Testis (tissue), 3 donors: ENCODE data around the gene ZDHHC24. TPM values are rescaled to one million over a fixed set of nuclear protein-coding genes. Genes with fewer than 3 reads are reported as not detected.

Experiments
- DNase-seq: peaks from one replicate; pipeline ENCODE4 v3.0.0-alpha.2; 2019
- H3K27ac ChIP-seq, 2 donors: fragments of 200-600 bp; sonication (generic); one replicate each; pipeline ENCODE4 v1.5.1; 2019
- H3K27me3 ChIP-seq: fragments of 200-600 bp; sonication (generic); one replicate; pipeline ENCODE4 v1.5.1; 2019
- H3K36me3 ChIP-seq: fragments of 200-600 bp; sonication (generic); one replicate; pipeline ENCODE4 v1.5.1; 2017; ENCODE audit warnings: low read depth; ENCODE audit errors: missing control alignments
- H3K4me1 ChIP-seq: fragments of 200-600 bp; sonication (generic); one replicate; pipeline ENCODE4 v1.5.1; 2019
- H3K4me3 ChIP-seq, 2 donors: fragments of 200-600 bp; sonication (generic); one replicate each; pipeline ENCODE4 v1.5.1; 2017 to 2019
- H3K9me3 ChIP-seq: fragments of 200-600 bp; sonication (generic); one replicate; pipeline ENCODE4 v1.5.1; 2017
- POLR2A ChIP-seq: fragments of 450-650 bp; IDR thresholded peaks from one replicate; pipeline ENCODE4 v1.6.1; 2017; ENCODE audit warnings: antibody characterized with exemption, mild to moderate bottlenecking, moderate library complexity
- WGBS, 2 donors: methylation state at CpG; one replicate each; pipeline ENCODE4 v1.1.5; 2018; 5-methylcytosine and 5-hydroxymethylcytosine counted together
- intact Hi-C: fragments of 100-400 bp; cut with DNase I; formaldehyde crosslinking; loops from one replicate; pipeline ENCODE4 v1.15.1; 2023; ENCODE audit warnings: low total_unique reads
- polyA plus RNA-seq: library from polyadenylated mRNA; stranded (reverse); fragments of 350-450 nt; fragmentation: Illumina TruSeq; extraction: RNeasy Lipid Tissue Mini Kit (QIAGEN cat#74804); gene quantifications from one replicate; pipeline ENCODE4 v1.2.3, GENCODE V29; 2014; ENCODE audit warnings: low read depth, low replicate concordance; ENCODE audit not compliant: insufficient read depth
- total RNA-seq, 2 donors: library from RNA; depleted of rRNA; stranded (reverse); fragments of >200 nt; gene quantifications; one replicate each; pipeline ENCODE4 v1.2.3, GENCODE V29; 2016
- TF ChIP-seq, protein P1 (sequence below), 3 experiments: fragments of 450-650 bp in 2 of 3; fragments of 200-600 bp in 1 of 3; sonication (generic) in 1 of 3; IDR thresholded peaks; one replicate each; pipeline ENCODE4 v1.5.1; 2016 to 2019; ENCODE audit warnings: antibody characterized with exemption in 3 of 3, mild to moderate bottlenecking in 2 of 3, moderate library complexity in 1 of 3

ZDHHC24 gene
- total and polyA plus RNA-seq, 3 donors from 2014 or later = 9.2 to 23.3 (median 20.7) TPM

DNA sequence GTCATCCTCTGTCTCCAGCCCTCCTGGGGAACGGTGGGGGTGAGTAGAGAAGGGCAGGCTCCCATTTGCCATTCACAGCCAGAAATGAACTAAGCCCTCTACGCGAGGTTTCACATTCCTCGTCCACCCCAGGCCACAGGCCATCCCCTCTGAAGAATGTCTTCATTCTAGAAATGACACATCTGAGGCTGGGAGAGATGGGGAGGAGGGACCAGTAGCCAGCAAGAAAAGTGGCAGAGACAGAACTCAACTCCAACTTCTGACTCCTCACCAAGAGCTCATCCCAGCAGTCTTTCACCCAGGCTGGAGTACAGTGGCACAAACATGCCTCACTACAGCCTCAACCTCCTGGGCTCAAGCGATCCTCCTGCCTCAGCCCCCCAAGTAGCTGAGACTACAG is 19.1 kb upstream of the ZDHHC24 start:
- Histone ChIP-seq H3K9me3 (no peaks in the 10 kb centered on the region), H3K27ac (no peak overlapping the region), H3K4me3 (no peak overlapping the region), H3K36me3 (no peaks in the 10 kb centered on the region), H3K4me1 (no peaks in the 10 kb centered on the region), H3K27me3 (no peaks in the 10 kb centered on the region)
- no peak for DNase-seq
- 93 to 94% methylated on average over 4 to 5 of the region's 5 CpGs for WGBS, 2 donors
- TF ChIP-seq, protein P1, sequence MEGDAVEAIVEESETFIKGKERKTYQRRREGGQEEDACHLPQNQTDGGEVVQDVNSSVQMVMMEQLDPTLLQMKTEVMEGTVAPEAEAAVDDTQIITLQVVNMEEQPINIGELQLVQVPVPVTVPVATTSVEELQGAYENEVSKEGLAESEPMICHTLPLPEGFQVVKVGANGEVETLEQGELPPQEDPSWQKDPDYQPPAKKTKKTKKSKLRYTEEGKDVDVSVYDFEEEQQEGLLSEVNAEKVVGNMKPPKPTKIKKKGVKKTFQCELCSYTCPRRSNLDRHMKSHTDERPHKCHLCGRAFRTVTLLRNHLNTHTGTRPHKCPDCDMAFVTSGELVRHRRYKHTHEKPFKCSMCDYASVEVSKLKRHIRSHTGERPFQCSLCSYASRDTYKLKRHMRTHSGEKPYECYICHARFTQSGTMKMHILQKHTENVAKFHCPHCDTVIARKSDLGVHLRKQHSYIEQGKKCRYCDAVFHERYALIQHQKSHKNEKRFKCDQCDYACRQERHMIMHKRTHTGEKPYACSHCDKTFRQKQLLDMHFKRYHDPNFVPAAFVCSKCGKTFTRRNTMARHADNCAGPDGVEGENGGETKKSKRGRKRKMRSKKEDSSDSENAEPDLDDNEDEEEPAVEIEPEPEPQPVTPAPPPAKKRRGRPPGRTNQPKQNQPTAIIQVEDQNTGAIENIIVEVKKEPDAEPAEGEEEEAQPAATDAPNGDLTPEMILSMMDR (IDR thresholded peaks at IDR 0.05) = no peak
- no peak for TF ChIP-seq POLR2A
- intact Hi-C loops = no loop called here

DNA sequence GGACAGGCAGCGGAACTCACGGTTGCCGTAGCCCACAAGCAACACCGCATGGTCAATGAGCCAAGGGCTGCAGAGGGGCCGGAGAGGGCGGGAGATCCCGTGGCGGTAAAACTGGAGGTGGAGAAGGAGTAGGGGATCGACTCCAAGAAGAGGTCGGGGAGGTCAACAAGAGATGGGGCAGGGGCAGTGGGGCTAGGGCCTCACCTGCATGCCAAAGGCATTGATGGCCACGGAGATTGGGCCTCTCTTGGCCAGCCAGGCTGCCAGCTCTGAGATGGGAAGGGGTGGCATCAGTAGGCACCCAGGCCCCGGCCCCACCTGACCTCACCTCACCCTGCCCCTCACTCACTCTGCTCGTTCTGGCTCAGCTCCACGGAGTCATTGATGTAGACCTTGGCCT is 18.7 kb upstream of the ZDHHC24 start:
- H3K27ac ChIP-seq = no peak overlapping the region
- TF ChIP-seq POLR2A = no peak
- TF ChIP-seq, protein P1 (IDR thresholded peaks at IDR 0.05) = no peak
- peaks cover under 1% of the 10 kb centered on the region for H3K4me1 ChIP-seq
- intact Hi-C loops = no loop called here
- no peak for DNase-seq
- no peaks in the 10 kb centered on the region for H3K27me3 ChIP-seq
- no peaks in the 10 kb centered on the region for H3K9me3 ChIP-seq
- 91 to 92% methylated on average over 13 to 14 of the region's 14 CpGs for WGBS, 2 donors
- H3K36me3 ChIP-seq = no peaks in the 10 kb centered on the region
- no peak overlapping the region for H3K4me3 ChIP-seq

DNA sequence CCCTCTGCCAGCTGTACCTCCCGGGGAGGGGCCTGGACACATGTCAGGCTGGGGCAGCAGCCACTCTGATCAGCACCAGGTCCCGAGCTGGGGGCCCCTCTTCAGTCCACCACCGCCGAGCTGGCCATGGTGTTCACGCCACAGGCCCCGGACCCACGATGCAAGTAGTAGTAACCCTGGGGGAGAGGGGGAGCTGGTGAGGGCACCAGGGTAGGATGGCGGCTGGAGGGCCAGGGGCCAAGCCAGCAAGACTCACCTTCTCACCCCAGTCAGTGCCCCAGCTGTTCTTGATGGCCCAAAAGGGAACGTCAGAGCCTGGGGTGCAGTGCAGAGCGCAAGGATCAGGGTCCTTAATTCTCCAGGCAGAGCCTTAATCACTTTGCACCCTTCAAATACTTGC is 18.0 kb upstream of the ZDHHC24 start:
- Histone ChIP-seq H3K4me3 (no peak overlapping the region), H3K27me3 (no peaks in the 10 kb centered on the region), H3K9me3 (no peaks in the 10 kb centered on the region), H3K4me1 (peaks cover 7% of the 10 kb centered on the region), H3K27ac (no peak overlapping the region), H3K36me3 (no peaks in the 10 kb centered on the region)
- 92 to 93% methylated on average over 9 to 10 of the region's 10 CpGs for WGBS, 2 donors
- intact Hi-C loops = no loop called here
- TF ChIP-seq POLR2A = no peak
- TF ChIP-seq, protein P1 (IDR thresholded peaks at IDR 0.05) = no peak
- no peak for DNase-seq

DNA sequence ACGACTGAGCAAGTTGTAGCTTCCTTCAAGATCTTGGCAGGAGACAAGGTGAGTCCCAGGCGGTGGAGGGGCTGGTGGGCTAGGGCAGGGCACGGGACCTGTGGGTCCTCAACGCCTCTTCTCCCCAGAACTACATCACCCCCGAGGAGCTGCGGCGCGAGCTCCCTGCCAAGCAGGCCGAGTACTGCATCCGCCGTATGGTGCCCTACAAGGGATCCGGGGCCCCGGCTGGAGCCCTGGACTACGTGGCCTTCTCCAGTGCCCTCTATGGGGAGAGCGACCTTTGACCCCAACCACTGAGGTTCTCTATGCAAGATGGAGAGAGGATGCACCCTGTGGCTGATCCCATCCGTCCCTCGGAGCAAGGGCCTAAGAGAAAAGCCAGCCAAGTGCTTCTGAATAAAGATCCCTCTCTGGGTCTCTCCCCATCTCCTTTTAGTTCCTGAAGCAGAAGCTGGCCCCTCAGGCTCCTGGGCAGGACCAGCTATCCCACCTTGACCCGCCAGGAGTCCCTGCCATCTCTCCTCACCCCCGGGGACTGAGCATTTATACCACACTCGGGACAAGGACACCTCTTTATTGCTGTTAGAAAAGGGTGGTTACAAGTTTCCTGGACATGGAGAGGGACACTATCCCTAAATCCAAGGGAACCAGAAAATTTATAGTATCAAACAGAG is 17.2 kb upstream of the ZDHHC24 start:
- no peaks in the 10 kb centered on the region for H3K9me3 ChIP-seq
- no peak overlapping the region for H3K27ac ChIP-seq
- H3K36me3 ChIP-seq = no peaks in the 10 kb centered on the region
- 91% methylated on average over 17 to 20 of the region's 20 CpGs for WGBS, 2 donors
- H3K4me1 ChIP-seq = peaks cover 7% of the 10 kb centered on the region
- DNase-seq = no peak
- intact Hi-C loops = no loop called here
- H3K4me3 ChIP-seq = no peak overlapping the region
- no peaks in the 10 kb centered on the region for H3K27me3 ChIP-seq
- TF ChIP-seq, protein P1 (IDR thresholded peaks at IDR 0.05) = no peak
- TF ChIP-seq POLR2A = no peak

DNA sequence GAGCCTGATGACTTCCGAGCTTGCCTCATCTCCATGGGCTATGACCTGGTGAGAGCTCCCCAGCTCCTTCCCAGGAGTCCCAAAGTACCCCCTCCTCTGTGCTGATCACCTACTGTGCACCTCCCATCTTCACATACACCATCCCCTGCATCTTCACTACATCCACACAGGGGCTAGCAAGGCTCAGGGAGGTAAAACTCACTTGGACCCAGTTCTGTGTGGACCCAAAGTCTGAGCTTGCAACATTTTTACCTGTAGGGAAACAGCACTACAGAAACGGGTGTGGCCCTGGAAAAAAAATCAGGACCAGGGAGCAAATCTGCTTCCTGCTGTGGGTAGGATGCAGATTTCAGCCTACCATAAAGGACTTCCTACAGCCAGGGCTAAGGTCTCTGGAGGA is 16.4 kb upstream of the ZDHHC24 start:
- Histone ChIP-seq H3K4me1 (peaks cover 7% of the 10 kb centered on the region), H3K27ac (no peak overlapping the region), H3K9me3 (no peaks in the 10 kb centered on the region), H3K36me3 (no peaks in the 10 kb centered on the region), H3K27me3 (no peaks in the 10 kb centered on the region), H3K4me3 (no peak overlapping the region)
- TF ChIP-seq, protein P1 (IDR thresholded peaks at IDR 0.05) = no peak
- TF ChIP-seq POLR2A = no peak
- DNase-seq = no peak
- 67 to 82% methylated on average over 1 to 2 of the region's 2 CpGs for WGBS, 2 donors
- intact Hi-C loops = no loop called here
